Activated T-cell treated with anti-CD3 and anti-CD28 coated beads, Interleukin-2, amount 50 U/mL, for 1 hour (primary cell): ENCODE results near the gene B3GNT7.
"Not testable (repeated sequence)": the region's sequence is repeated elsewhere in the genome, so short reads cannot be mapped to it uniquely, and the experiment has no call there.

Source experiments
- DNase-seq: peaks from one replicate; pipeline ENCODE4 v3.0.0-alpha.2; 2020

B3GNT7 gene

GRCh38 chr2:231386446-231386845, 9.1 kb upstream of the B3GNT7 start:
- no peak for DNase-seq

- DNase-seq: no peak
Observed at GRCh38 chr2:231387904-231388724, 7.4 kb upstream of the B3GNT7 start.

- DNase-seq: no peak
Observed at GRCh38 chr2:231388725-231389346, 6.7 kb upstream of the B3GNT7 start.

GRCh38 chr2:231390667-231391066, 4.8 kb upstream of the B3GNT7 start:
- DNase-seq: no peak

GRCh38 chr2:231391981-231392380, 3.5 kb upstream of the B3GNT7 start:
- no peak for DNase-seq

- DNase-seq: no peak
Observed at GRCh38 chr2:231392431-231393148, 2.9 kb upstream of the B3GNT7 start.

- DNase-seq: no peak
Observed at GRCh38 chr2:231393149-231394131, 2.1 kb upstream of the B3GNT7 start.

GRCh38 chr2:231394211-231395141, 1.0 kb upstream of the B3GNT7 start:
- DNase-seq: no peak

- no peak for DNase-seq
Observed at GRCh38 chr2:231396058-231396821, 730 bp downstream of the B3GNT7 start.

- DNase-seq: no peak
Observed at GRCh38 chr2:231397011-231397927, 1.8 kb downstream of the B3GNT7 start.

GRCh38 chr2:231397928-231398294, 2.4 kb downstream of the B3GNT7 start:
- no peak for DNase-seq

GRCh38 chr2:231398585-231398984, 3.1 kb downstream of the B3GNT7 start:
- no peak for DNase-seq

- no peak for DNase-seq
Observed at GRCh38 chr2:231399046-231399852, 3.7 kb downstream of the B3GNT7 start.

- DNase-seq: no peak
Observed at GRCh38 chr2:231399853-231400680, 4.6 kb downstream of the B3GNT7 start.

GRCh38 chr2:231400681-231401080, 5.2 kb downstream of the B3GNT7 start:
- not testable (repeated sequence) for DNase-seq

- not testable (repeated sequence) for DNase-seq
Observed at GRCh38 chr2:231401101-231401500, 5.6 kb downstream of the B3GNT7 start.

GRCh38 chr2:231403421-231404182, 8.1 kb downstream of the B3GNT7 start:
- not testable (repeated sequence) for DNase-seq
